ENCODE results near the gene CTDSP2. TPM values are rescaled to one million over a fixed set of nuclear protein-coding genes. Genes with fewer than 3 reads are reported as not detected.

Gene CTDSP2
- total and polyA plus RNA-seq, 3 donors from 2014 or later: 103 to 140 (median 123) TPM

DNA sequence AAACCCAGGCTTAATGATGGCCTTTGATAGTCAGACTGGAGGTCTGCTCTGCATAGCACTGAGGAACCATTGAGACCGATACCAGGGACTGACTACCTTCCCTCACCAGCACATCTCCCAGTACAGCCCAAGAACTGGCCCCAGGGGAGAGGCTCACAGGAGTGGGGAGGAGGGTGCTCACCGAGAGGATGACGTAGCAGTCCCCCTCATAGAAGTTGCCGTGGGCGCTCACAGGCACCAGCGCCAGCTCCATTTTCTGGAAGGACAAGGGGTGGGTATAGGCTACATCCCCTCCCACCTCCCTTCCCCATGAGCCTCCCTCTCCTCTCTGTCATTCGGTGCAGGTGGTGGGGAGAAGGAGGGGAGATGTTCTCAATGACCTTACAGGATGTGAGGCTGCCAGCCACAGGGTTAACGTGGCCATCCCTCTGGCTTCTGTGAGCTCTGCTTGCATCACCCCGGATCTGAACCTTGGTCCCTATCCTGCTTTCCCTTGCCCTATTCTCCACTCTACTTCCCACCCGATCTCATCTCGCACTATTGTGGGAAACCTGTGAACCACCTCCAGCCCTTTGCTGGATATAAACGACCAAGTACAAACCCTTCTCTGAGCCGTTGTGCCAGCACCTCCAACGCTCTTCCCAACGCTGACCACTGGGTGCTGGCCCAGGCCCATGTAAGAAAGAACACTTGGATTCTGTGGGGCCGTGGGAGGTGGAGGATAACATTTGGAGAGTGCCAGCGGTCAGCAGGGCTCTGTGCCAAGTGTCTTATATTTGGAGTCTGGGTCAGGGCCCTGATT is 32.4 kb downstream of the CTDSP2 start:
- H3K27ac ChIP-seq: peak overlapping the region in 1 of 2 donors; percentile 4

DNA sequence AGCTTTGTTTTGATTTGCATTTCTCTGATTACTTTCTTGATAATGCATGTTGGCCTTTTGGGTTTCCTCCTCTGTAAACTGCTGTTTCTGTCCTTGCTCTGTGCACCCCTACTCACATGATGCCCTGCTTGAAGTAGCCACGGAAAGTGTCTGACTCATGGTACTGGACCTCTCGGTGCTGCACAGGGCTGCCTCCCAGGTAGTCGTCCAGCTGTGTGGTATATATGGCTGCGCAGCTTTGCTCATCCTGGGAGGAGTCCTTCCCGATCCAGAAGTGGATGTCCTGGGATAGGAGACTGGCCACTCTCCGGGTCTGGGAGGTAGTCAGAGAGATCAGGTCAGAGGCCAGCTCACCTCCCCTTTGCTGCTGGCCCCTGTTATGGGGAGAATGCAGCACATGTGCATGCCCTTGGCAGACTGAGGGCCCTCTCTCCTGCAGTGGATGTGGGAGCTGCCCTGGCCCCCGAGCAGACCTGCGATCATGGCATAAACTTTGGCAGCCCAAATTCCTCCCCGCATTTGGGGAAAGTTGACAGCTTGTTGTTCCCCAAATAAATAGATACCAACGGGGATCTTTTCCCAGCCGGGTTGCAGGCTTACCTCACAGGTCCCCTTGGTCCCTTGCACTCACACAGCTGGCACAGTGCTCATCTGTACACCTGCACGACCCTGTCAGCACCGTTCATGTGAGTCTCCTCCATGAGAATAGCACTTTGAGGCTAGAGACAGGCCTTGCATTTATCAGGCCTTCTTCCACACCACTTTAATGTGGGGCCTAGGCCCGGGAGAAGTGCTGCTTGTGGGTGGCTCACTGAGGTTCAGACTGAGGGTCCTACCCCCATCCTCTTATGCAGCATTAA is 33.2 kb downstream of the CTDSP2 start:
- Histone ChIP-seq H3K9me3 (no peaks in the 10 kb centered on the region), H3K4me3 (no peak overlapping the region), H3K4me1 (peaks cover 32% of the 10 kb centered on the region), H3K36me3 (ENCODE audit: low read depth, missing control alignments) (no peaks in the 10 kb centered on the region), H3K27ac (no peak overlapping the region), H3K27me3 (no peaks in the 10 kb centered on the region)
- TF ChIP-seq POLR2A (IDR thresholded peaks at IDR 0.05): no peak
- TF ChIP-seq, protein P1, sequence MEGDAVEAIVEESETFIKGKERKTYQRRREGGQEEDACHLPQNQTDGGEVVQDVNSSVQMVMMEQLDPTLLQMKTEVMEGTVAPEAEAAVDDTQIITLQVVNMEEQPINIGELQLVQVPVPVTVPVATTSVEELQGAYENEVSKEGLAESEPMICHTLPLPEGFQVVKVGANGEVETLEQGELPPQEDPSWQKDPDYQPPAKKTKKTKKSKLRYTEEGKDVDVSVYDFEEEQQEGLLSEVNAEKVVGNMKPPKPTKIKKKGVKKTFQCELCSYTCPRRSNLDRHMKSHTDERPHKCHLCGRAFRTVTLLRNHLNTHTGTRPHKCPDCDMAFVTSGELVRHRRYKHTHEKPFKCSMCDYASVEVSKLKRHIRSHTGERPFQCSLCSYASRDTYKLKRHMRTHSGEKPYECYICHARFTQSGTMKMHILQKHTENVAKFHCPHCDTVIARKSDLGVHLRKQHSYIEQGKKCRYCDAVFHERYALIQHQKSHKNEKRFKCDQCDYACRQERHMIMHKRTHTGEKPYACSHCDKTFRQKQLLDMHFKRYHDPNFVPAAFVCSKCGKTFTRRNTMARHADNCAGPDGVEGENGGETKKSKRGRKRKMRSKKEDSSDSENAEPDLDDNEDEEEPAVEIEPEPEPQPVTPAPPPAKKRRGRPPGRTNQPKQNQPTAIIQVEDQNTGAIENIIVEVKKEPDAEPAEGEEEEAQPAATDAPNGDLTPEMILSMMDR (IDR thresholded peaks at IDR 0.05): no peak
- no peak for DNase-seq
- WGBS, 2 donors: 76% methylated on average over 10 to 14 of the region's 14 CpGs
- intact Hi-C loops (cut with DNase I; ENCODE audit: low total_unique reads): no loop called here

More for the DNA sequence above, 32.4 kb downstream of the CTDSP2 start:
- intact Hi-C loops (cut with DNase I; ENCODE audit: low total_unique reads): no loop called here
- TF ChIP-seq POLR2A (IDR thresholded peaks at IDR 0.05): no peak
- TF ChIP-seq, protein P1 (IDR thresholded peaks at IDR 0.05): no peak
- Histone ChIP-seq H3K36me3 (ENCODE audit: low read depth, missing control alignments) (no peaks in the 10 kb centered on the region), H3K9me3 (no peaks in the 10 kb centered on the region), H3K27me3 (no peaks in the 10 kb centered on the region), H3K4me1 (peaks cover 32% of the 10 kb centered on the region), H3K4me3 (no peak overlapping the region)
- peak; percentile 59 for DNase-seq
- 45 to 49% methylated on average over 17 of the region's 17 CpGs for WGBS, 2 donors

DNA sequence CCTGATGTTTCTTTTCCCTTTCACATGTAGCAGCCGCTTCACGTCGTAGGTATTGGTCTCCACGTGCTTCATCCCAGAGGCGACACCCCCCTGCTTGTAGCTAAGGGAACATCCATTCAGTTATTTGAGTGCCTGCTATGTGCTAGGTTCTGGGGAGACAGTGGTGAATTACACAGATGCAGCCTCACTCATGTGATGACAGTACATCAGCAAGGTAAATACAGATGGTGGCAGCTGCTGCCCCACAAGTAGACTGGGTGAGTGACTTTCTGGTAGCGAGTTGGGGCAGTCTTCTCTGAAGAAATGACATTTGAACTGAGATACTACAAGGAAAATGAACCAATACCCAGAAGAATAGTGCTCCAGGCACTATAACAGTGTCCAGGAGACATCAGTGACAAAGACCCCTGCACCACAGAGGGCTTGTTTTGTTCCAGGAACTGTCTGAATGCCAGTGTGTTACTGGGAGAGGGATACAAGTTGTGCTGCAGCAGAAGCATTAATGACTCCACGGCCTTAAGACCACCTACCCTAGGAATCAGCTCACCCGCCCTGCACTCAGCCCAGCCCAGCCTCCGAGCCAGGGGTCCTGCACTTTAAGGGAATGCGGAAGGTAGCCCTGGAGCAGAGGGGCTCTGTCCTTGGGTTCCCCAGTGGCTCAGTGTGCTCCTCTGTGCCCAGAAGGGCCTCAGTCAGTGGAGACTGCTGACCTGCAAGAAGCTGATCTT is 35.3 kb downstream of the CTDSP2 start:
- no peak for DNase-seq
- 93 to 95% methylated on average over 10 of the region's 10 CpGs for WGBS, 2 donors
- no peak overlapping the region for H3K4me3 ChIP-seq
- H3K9me3 ChIP-seq: no peaks in the 10 kb centered on the region
- no peaks in the 10 kb centered on the region for H3K27me3 ChIP-seq
- H3K36me3 ChIP-seq (ENCODE audit: low read depth, missing control alignments): no peaks in the 10 kb centered on the region
- intact Hi-C loops (cut with DNase I; ENCODE audit: low total_unique reads): no loop called here
- no peak for TF ChIP-seq POLR2A (IDR thresholded peaks at IDR 0.05)
- TF ChIP-seq, protein P1 (IDR thresholded peaks at IDR 0.05): no peak
- H3K4me1 ChIP-seq: peaks cover 16% of the 10 kb centered on the region
- H3K27ac ChIP-seq: no peak overlapping the region

- Histone ChIP-seq H3K4me3 (no peak overlapping the region), H3K27ac (no peak overlapping the region), H3K27me3 (no peaks in the 10 kb centered on the region), H3K36me3 (ENCODE audit: low read depth, missing control alignments) (no peaks in the 10 kb centered on the region), H3K9me3 (no peaks in the 10 kb centered on the region), H3K4me1 (peaks cover 9% of the 10 kb centered on the region)
- DNase-seq: no peak
- WGBS, 2 donors: 80 to 85% methylated on average over 5 of the region's 5 CpGs
- intact Hi-C loops (cut with DNase I; ENCODE audit: low total_unique reads): no loop called here
- no peak for TF ChIP-seq POLR2A (IDR thresholded peaks at IDR 0.05)
- TF ChIP-seq, protein P1 (IDR thresholded peaks at IDR 0.05): no peak
These were observed 36.1 kb downstream of the CTDSP2 start for GRCh38 chr12:57810450-57810849.
